Anterior cingulate cortex (tissue), 58 donors: ENCODE results near the gene KLK8.
"Not testable (repeated sequence)": the region's sequence is repeated elsewhere in the genome, so short reads cannot be mapped to it uniquely, and the experiment has no call there.

Experiments used
- DNase-seq, 58 donors: peaks; one replicate each; lab custom pipeline; 2025; lab: John Stamatoyannopoulos, UW

KLK8 gene

DNA sequence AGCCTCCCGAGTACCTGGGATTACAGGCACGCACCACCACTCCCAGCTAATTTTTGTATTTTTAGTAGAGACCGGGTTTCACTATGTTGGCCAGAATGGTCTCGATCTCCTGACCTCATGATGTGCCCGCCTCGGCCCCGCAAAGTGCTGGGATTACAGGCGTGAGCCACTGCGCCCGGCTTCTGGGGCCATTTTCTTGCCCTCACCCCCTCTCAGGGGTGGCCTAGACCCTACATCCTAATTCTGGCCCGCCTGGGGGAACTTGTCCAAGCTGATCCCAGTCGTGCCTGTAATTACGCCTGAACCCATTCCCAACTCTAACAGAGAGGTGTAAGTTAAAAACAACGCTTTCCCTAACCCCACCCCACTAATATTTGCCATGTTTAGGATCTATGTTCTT, 17.0 kb downstream of the KLK8 start:
- DNase-seq: not testable (repeated sequence)

DNA sequence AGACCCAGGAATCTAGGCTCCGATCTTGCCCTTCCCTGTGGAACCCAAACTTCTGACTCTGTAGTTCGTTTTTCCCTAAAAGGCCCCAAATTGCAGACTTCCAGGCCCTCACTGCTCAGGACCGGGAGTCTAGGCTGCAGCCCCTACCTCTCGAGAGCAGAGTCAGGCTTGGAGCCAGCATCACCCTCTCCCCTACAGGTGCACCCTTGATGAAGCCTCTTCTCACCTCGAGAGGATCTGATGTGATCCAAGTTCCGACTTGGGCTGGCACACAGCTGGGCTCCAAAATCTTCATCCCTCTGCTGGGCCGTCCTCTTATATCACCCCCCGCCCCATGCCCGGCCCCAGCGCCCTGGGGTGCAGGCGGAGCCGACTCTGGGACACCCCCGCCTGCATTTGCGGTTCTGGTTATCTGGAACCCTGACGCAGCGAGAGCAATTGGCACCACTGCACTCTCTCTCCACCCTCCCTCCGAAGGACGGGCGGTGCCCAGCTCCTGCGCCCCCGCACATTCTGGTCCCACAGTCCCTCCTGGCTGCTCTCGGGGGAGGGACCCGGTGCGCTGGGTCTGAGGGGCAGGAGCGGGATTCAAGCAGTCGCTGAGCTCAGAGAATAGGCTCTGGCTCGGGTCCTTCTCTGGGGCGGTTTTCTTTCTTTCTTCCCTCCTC, 17.6 kb downstream of the KLK8 start, which contains the start of gene KLK7:
Gene KLK7 (minus strand): TSS at position 293 of the 668 bp plus-strand sequence. CDS start 1,518 bp downstream, outside the sequence.
- peak in 9 of 58 donors; percentile 5 to 31 (median 13) for DNase-seq

DNA sequence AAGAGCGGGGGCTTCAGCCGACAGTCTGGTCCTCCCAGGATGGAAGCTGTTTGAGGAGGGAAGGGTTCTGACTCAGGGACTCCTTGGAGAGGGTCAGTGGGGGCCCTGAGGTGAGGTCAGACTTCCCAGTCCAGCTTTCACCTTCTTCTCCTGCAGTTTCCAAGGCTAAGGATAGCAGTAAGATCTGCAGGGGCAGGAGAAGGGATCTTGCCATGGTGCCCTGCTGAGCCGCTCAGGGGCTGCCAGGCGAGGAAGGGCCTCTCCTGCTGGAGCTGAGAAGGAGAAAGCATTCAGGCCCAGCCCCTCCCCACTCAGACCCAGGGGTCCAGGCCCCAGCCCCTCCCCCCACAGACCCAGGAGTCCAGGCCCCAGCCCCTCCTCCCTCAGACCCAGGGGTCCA, 19.2 kb downstream of the KLK8 start:
- no peak for DNase-seq

DNA sequence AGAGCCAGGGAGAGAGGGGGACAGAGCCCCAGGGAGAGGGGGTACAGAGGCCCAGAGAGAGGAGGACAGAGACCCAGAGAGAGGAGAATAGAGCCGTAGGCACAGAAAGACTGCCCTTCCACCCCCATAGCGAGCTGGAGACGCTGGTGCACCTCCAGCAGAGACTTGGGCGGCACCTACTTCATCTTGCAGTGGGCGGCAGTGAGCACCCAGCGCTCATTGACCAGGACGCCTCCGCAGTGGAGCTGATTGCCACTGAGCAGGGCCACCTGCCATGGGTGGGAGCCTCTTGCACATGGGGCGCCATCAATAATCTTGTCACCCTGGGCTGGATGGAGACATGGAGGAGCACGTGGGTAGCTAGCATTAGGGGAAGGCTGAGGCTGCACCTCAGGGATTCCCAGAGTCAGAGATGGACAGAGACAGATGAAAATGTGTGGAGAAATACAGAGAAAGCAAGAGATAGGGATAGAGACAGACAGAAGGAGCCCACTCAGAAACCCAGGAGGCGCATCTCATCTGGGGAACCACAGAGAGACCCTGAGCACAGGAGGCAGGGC, 19.7 kb downstream of the KLK8 start:
- peak in 3 of 58 donors; percentile 0 to 25 (median 8) for DNase-seq

DNA sequence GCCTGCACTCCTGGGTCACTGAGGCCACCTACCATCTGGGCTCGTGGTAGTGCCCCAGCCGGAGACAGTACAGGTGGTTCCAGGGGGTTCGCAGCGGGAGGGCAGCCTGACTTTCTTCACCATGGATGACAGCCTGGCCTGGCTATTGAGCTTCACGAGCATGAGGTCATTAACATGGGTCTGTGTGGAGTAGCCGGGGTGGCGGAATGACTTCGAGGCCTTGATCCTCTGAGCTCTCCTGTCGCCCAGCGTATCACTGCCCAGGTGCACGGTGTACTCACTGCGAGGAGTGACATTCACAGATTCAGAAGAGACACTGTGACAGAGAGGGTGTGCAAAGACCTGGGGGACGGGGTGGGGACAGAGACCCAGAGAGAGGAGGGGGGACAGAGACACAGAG, 21.2 kb downstream of the KLK8 start:
- DNase-seq: no peak

DNA sequence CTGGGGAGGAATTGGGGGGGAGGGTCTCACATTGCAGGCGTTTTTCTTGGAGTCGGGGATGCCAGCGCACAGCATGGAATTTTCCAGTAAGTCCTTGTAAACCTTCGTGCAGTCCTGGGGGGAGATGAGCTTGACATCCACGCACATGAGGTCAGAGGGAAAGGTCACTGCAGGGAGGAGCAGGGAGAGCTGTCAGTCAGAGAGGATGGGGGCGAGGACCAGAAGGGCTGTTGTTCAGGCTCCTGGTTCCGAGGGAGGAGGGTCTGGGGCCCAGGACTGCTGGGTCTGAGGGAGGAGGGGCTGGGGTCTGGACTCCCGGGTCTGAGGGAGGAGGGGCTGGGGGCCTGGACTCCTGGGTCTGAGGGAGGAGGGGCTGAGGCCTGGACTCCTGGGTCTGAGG, 21.6 kb downstream of the KLK8 start:
- DNase-seq: no peak

DNA sequence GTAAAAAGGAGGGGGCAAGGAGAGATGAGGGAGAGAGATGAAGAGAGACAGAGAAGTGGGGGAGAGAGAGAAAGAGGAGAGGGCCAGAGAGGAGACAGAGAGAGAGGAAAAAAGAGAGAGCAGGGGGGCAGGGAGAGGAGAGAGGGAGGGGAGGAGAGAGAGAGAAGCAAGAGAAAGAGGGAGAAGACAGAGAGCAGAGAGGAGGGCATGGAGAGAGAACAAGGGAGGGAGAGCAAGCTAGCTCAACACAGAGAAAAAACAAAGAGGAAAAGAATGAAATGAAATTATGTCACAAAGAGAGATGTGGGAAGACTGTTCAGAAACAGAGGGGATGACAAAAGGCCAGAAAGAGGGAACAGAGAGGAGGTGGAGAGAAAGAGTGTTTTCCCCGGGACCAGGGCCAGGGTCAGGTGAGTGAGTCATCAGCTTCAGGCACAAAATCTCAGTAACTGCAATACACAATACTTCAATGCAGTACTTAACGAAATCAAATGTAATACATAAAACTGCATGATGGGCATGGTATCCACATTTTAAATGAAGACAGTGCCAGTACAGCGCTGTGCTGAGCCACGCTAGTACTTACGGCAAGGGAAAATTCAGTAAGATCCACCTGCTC, 22.5 kb downstream of the KLK8 start:
- no peak for DNase-seq

DNA sequence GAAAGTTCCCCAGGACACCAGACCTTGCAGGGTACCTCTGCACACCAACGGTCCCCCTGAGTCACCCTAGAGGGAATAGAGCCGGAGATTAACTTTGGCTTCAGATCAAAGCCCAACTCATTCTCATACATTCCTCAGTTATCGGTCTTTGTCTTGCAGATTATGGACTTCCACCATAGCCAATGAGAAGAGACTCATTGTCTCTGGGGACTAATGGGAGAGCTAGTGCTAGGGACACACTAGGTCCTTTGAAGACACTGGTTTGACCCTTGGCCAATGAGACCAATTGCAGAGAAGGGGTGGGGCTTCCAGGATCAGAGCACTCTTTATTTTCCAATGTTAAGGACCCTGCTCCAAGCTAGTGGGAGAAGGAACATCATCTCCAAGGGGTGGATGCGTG, 23.8 kb downstream of the KLK8 start:
- no peak for DNase-seq

DNA sequence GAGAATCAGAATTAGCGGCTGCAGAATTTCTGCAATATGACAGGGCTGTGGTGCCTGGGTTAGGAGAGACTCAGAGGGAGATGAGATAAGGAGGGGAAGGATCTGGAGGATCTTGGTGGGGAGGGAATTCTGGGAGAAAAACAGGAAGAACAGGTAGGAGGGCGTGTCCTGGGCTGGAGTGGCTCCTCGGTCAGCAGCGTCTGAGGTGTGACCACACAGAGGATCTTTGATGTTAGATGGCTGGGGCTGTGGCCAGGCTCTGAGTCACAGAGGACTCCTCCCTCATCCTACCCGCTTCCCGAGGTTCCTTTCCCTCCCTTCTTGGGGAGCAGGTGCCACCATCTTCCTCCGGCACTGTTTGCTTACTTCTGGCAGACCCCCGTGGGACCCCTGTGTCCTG, 25.6 kb downstream of the KLK8 start:
- DNase-seq: no peak

DNA sequence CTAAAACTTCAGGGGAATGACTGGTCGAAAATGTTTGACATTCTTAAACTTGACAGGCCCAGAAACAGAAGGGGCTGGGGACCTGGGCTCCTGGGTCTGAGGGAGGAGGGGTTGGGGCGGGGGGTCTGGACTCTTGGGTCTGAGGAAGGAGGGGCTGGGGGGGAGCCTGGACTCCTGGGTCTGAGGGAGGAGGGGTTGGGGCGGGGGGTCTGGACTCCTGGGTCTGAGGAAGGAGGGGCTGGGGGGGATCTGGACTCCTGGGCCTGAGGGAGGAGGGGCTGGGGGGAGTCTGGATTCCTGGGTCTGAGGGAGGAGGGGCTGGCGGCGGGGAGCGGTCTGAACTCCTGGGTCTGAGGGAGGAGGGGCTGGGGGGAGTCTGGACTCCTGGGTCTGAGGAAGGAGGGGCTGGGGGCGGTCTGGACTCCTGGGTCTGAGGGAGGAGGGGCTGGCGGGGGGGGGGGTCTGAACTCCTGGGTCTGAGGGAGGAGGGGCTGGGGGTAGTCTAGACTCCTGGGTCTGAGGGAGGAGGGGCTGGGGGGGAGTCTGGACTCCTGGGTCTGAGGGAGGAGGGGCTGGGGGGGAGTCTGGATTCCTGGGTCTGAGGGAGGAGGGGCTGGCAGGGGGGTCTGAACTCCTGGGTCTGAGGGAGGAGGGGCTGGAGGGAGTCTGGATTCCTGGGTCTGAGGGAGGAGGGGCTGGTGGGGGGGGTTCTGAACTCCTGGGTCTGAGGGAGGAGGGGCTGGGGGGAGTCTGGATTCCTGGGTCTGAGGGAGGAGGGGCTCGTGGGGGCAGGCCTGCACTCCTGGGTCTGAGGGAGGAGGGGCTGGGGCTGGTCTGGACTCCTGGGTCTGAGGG, 26.5 kb downstream of the KLK8 start:
- no peak for DNase-seq

DNA sequence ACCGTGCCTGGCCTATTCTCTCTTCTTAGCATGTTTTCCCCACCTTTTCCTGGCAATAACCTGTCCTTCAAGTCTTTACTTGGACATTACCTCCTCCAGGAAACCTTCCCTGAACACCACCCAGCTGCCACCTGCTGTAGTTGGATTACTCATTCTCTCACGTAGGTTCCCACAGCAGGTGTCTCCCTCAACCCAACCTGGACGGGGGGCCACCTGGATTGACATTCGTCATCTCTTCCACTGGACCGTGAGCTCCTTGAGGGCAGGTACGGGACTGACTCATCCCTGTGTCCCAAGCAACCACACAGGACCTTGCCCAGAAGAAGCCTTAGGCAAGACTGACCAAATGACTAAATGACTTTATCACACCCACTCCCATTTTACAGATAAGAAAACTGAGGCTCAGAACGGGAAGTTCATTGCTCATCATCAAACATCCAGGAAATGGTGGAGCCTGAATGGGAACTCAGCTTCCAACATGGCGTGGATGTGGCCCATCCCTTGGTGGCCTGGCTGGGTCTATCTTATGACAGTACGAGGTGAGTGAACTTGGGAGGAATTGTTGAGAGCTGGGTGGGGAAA, 28.5 kb downstream of the KLK8 start:
- no peak for DNase-seq

DNA sequence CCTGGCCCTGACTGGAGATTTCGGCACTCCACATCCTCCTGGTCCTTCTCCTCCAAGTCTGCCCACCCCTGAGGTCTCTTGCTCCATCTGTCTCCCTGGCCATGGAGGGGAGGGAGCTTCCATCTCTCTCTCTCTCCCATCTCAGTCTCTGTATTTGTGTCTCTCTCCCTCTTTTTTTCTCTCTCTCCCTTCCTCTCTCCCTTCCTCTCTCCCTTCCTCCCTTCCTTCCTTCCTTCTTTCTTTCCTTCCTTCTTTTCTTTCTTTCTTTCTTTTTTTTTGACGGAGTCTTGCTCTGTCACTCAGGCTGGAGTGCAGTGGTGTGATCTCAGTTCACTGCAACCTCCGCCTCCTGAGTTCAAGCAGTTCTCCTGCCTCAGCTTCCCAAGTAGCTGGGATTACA, 31.6 kb downstream of the KLK8 start:
- not testable (repeated sequence) for DNase-seq

DNA sequence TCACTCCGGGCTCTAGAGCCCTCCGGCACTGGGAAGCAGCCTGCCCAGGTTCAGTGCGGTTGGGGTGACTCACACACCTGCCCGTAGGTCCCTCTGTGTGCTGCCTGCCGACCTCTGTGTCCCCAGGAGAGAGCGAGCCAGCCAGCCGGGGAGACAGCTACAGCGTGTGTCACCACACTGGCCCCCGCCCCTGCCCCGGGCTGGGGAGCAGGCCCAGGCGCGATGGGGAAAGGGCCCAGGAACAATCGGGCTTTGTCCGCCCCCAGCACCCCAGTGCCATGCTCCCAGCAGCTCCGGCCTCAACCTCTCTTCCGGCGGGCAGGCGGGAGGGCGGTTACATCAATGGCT, 32.0 kb downstream of the KLK8 start, which contains the start of gene KLK6:
Gene KLK6 (minus strand): TSS at position 179 of the 348 bp plus-strand sequence. CDS start 1,487 bp downstream, outside the sequence.
- peak in 54 of 58 donors; percentile 6 to 92 (median 76) for DNase-seq

DNA sequence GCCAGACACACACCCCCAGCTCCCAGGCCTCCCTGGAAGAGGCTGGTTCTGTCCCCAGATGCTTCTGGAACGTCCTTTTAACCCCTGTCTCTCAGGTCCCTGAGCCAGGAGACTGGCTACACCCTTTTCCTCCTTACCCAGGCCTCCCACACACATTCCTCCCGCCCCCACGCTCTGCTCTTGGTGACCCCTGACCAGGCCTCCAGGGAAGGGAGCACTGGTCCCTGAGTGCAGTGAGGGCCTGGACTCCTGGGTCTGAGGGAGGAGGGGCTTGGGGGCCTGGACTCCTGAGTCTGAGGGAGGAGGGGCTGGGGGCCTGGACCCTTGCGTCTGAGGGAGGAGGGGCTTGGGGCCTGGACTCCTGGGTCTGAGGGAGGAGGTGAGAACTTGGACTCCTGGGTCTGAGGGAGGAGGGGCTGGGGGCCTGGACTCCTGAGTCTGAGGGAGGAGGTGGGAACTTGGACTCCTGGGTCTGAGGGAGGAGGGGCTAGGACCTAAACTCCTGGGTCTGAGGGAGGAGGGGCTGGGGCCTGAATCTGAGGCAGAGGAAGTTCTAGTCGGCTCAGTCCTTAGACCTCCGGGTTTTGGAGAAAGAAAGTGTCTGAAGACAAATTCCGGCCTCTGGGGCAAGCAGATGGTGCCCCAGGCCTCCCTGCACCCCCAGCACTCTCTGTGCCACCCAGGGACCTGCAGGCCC, 32.5 kb downstream of the KLK8 start:
- peak in 1 of 58 donors; percentile 36 for DNase-seq

DNA sequence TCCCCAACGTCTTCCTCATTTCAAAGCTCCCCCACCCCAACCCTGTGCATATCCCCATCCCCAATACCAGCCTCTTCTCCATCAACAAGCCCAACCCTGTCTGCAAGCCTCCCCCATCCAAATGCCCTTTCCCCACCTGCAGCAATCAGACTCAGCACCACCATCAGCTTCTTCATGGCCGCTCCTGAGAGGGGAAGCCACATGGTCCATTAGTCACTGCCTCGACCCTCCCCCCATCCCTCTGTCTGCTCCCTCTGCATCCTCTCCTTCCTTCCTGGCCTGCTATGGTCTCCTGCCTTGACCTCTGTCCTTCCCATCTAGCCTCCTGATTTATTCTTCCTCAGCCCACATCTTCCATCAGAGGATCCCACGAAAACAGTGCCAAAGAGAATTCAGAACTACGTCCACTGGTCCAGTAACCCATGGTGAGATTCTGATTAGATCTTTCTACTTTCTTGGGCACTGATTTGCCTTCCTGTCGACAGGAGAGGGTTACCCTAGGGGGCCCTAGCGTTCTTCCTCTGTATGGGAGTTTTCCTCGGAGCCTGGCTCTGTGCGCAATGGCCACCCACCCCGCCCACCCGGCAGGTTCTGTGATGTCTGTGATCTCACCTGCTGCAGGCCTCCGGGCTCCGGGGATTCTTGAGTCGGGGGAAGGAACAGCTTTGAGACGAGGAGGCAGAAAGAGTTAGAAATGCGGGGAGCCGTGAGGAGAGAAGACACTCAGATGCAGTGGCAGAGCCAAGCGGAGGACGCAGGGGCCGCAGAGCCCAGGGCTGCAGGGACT, 33.3 kb downstream of the KLK8 start:
- peak in 14 of 58 donors; percentile 1 to 33 (median 16) for DNase-seq

DNA sequence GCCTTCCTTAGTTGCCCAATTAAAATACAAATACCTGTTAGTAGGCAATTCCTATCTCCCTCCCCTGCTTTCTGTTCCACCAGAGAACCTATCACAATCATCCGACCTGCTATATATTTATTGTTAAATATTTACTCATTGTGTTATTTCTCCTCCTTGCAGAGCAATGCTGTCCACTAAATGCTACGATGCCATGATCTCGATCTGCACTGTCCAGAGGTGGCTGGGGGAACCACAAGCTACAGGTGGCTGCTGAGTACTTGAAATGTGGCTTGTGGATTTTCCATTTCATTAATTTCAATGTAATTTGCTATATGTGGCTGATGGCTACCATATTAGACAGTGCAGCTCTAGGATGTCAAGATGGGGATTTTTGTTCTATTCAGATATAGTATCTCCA, 37.1 kb downstream of the KLK8 start:
- DNase-seq: no peak

DNA sequence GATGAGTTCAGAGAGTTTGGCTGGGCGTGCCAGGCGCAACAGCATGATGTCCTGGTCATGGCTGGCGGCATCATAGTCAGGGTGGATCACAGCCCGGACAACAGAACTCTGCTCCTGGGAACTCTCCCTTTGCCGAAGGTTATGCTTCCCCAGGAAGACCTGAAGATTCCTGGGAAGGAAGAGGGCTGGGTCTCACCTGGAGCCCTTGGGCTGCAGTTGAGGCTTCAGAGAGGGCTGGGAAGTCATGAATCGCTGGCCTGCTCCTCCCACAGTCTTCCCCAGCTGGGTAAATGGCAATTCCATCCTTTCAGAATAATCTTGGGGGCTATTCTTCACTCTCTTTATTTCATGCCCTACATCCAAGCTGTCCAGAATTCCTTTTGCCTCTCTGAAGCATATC, 38.0 kb downstream of the KLK8 start:
- no peak for DNase-seq

DNA sequence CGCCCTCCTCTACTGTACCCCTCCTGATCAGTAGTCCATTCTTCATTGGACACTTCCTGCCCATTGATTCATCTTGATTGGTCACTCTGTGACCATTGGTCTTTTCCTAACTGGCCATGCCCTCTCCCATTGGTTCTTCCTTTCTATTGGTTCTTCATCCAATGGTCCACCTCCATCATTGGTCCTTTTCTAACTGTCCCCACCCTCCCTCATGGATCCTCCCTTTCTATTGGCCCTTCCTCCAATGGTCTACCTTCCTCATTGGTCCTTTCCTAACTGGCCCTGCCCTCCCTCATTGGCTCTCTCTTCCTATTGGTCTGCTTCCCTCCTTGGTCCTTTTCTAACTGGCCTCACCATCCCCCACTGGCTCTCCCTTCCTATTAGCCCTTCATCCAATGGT, 39.2 kb downstream of the KLK8 start:
- no peak for DNase-seq
